Uterus (tissue), 4 donors: ENCODE data around the gene CLDN9. TPM values are rescaled to one million over a fixed set of nuclear protein-coding genes. Genes with fewer than 3 reads are reported as not detected.

Experiments used
- DNase-seq, 2 donors: peaks; one replicate each; pipeline ENCODE4 v3.0.0-alpha.2; 2019 to 2020
- H3K27ac ChIP-seq, 2 donors: fragments of 200-600 bp; sonication (generic); 1 replicate in 1 of 2; 2 replicates in 1 of 2; pipeline ENCODE4 v1.5.1; 2016 to 2018
- H3K27me3 ChIP-seq, 2 donors: fragments of 200-600 bp; sonication (generic); one replicate each; pipeline ENCODE4 v1.5.1; 2018 to 2019; ENCODE audit warnings: control low read depth in 1 of 2
- H3K36me3 ChIP-seq, 2 donors: fragments of 200-600 bp; sonication (generic); one replicate each; pipeline ENCODE4 v1.5.1; 2019; ENCODE audit warnings: control low read depth in 1 of 2
- H3K4me1 ChIP-seq, 2 donors: fragments of 200-600 bp; sonication (generic); one replicate each; pipeline ENCODE4 v1.5.1; 2018 to 2019; ENCODE audit warnings: control low read depth in 1 of 2
- H3K4me3 ChIP-seq, 2 donors: fragments of 200-600 bp; sonication (generic); 1 replicate in 1 of 2; 2 replicates in 1 of 2; pipeline ENCODE4 v1.5.1; 2018 to 2019; ENCODE audit warnings: mild to moderate bottlenecking in 1 of 2
- H3K9me3 ChIP-seq, 2 donors: fragments of 200-600 bp; sonication (generic); one replicate each; pipeline ENCODE4 v1.5.1; 2019; ENCODE audit warnings: control low read depth in 1 of 2
- POLR2A ChIP-seq, 2 donors: fragments of 450-650 bp; IDR thresholded peaks; one replicate each; pipeline ENCODE4 v1.6.1; 2016; ENCODE audit warnings: antibody characterized with exemption in 2 of 2, mild to moderate bottlenecking in 1 of 2, moderate library complexity in 1 of 2
- intact Hi-C: fragments of 100-400 bp; cut with DNase I; formaldehyde crosslinking; loops from one replicate; pipeline ENCODE4 v1.15.1; 2023; ENCODE audit warnings: low total_unique reads
- total RNA-seq, 4 donors: library from RNA; depleted of rRNA in 3 of 4; stranded (reverse); fragments of >200 nt in 3 of 4; gene quantifications; one replicate each; pipeline versions ENCODE4 v1.1.0 to v1.2.4, GENCODE V29; 2014 to 2023
- TF ChIP-seq, protein P1 (sequence below), 4 experiments: fragments of 200-600 bp in 2 of 4; fragments of 450-650 bp in 2 of 4; sonication (generic) in 2 of 4; IDR thresholded peaks; one replicate each; pipeline ENCODE4 v1.5.1; 2016 to 2019; ENCODE audit warnings: antibody characterized with exemption in 4 of 4, mild to moderate bottlenecking in 2 of 4, moderate library complexity in 1 of 4
- donor health status: DM: yes; HTN: yes; CAD: no.

The CLDN9 gene
- total RNA-seq, 4 donors from 2014 or later = 0.21 to 1.8 TPM; not detected in 2

GRCh38 chr16:3038256-3038655 is 25.5 kb downstream of the CLDN9 start:
- intact Hi-C loops = no loop called here
- Histone ChIP-seq H3K4me1 (no peaks in the 10 kb centered on the region), H3K36me3 (no peaks in the 10 kb centered on the region), H3K27ac (no peak overlapping the region), H3K27me3 (peaks cover 18 to 36% of the 10 kb centered on the region in 2 donors), H3K9me3 (no peaks in the 10 kb centered on the region), H3K4me3 (no peak overlapping the region)
- TF ChIP-seq POLR2A (IDR thresholded peaks at IDR 0.05) = no peak
- TF ChIP-seq, protein P1, sequence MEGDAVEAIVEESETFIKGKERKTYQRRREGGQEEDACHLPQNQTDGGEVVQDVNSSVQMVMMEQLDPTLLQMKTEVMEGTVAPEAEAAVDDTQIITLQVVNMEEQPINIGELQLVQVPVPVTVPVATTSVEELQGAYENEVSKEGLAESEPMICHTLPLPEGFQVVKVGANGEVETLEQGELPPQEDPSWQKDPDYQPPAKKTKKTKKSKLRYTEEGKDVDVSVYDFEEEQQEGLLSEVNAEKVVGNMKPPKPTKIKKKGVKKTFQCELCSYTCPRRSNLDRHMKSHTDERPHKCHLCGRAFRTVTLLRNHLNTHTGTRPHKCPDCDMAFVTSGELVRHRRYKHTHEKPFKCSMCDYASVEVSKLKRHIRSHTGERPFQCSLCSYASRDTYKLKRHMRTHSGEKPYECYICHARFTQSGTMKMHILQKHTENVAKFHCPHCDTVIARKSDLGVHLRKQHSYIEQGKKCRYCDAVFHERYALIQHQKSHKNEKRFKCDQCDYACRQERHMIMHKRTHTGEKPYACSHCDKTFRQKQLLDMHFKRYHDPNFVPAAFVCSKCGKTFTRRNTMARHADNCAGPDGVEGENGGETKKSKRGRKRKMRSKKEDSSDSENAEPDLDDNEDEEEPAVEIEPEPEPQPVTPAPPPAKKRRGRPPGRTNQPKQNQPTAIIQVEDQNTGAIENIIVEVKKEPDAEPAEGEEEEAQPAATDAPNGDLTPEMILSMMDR (IDR thresholded peaks at IDR 0.05) = no peak
- DNase-seq = no peak

DNA sequence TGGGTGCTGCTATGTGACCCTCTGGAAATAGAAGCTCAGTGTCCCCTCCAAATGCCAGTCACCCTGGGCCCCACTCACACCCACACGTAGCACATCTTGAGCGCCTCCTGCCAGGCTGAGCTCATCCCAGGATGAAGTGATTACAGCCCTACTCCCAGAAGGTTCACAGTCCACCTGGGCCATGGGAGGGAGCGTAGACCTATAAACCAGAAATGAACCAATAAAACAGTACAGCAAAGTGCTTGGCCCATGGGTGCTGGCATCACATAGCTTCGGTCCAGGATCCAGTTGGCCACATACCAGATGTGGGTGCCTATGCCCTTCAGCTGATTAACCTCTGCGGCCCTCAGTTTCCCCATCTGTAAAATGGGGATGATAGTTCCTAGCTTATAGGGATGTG is 26.2 kb downstream of the CLDN9 start:
- Histone ChIP-seq H3K36me3 (no peaks in the 10 kb centered on the region), H3K9me3 (no peaks in the 10 kb centered on the region), H3K27ac (no peak overlapping the region), H3K4me3 (no peak overlapping the region), H3K4me1 (no peaks in the 10 kb centered on the region), H3K27me3 (peaks cover 18 to 42% of the 10 kb centered on the region in 2 donors)
- TF ChIP-seq, protein P1 (IDR thresholded peaks at IDR 0.05) = no peak
- TF ChIP-seq POLR2A (IDR thresholded peaks at IDR 0.05) = no peak
- intact Hi-C loops = no loop called here
- DNase-seq = no peak

GRCh38 chr16:3042376-3042775 is 29.7 kb downstream of the CLDN9 start:
- intact Hi-C loops = no loop called here
- Histone ChIP-seq H3K36me3 (no peaks in the 10 kb centered on the region), H3K4me3 (no peak overlapping the region), H3K9me3 (no peaks in the 10 kb centered on the region), H3K27me3 (peaks cover 29 to 46% of the 10 kb centered on the region in 2 donors), H3K27ac (no peak overlapping the region), H3K4me1 (peaks cover 0 to 16% of the 10 kb centered on the region in 2 donors)
- TF ChIP-seq, protein P1 (IDR thresholded peaks at IDR 0.05) = no peak
- TF ChIP-seq POLR2A (IDR thresholded peaks at IDR 0.05) = no peak
- no peak for DNase-seq

GRCh38 chr16:3044708-3045107 is 32.0 kb downstream of the CLDN9 start:
- DNase-seq = no peak
- H3K36me3 ChIP-seq = no peaks in the 10 kb centered on the region
- H3K4me1 ChIP-seq = peaks cover 0 to 16% of the 10 kb centered on the region in 2 donors
- H3K27ac ChIP-seq = no peak overlapping the region
- H3K4me3 ChIP-seq = no peak overlapping the region
- intact Hi-C loops = no loop called here
- H3K27me3 ChIP-seq = peaks cover 29 to 37% of the 10 kb centered on the region in 2 donors
- no peak for TF ChIP-seq POLR2A (IDR thresholded peaks at IDR 0.05)
- TF ChIP-seq, protein P1 (IDR thresholded peaks at IDR 0.05) = no peak
- no peaks in the 10 kb centered on the region for H3K9me3 ChIP-seq

- intact Hi-C loops = no loop called here
- Histone ChIP-seq H3K36me3 (no peaks in the 10 kb centered on the region), H3K27ac (no peak within 1 kb of the TSS)
Measured at GRCh38 chr16:3045758-3046640, 33.3 kb downstream of the CLDN9 start, which contains the start of gene MMP25. Gene MMP25, plus strand, starts transcription at chr16:3046561. Its CDS starts 357 bp downstream, at chr16:3046918.

More at GRCh38 chr16:3045758-3046640, 33.3 kb downstream of the CLDN9 start, which contains the start of gene MMP25:
- Histone ChIP-seq H3K9me3 (no peaks in the 10 kb centered on the region), H3K4me3 (peak within 1 kb of the TSS; percentile 20 to 35), H3K27me3 (peaks cover 29 to 37% of the 10 kb centered on the region in 2 donors), H3K4me1 (peaks cover 0 to 16% of the 10 kb centered on the region in 2 donors)
- TF ChIP-seq, protein P1 (IDR thresholded peaks at IDR 0.05) = no peak
- TF ChIP-seq POLR2A (IDR thresholded peaks at IDR 0.05) = no peak
- DNase-seq = no peak
